Measurements from ENCODE around the gene ARHGDIB. TPM values are rescaled to one million over a fixed set of nuclear protein-coding genes. Genes with fewer than 3 reads are reported as not detected.

Gene ARHGDIB
- total RNA-seq, 1 experiment from 2014 or later = 1.6 TPM

DNA sequence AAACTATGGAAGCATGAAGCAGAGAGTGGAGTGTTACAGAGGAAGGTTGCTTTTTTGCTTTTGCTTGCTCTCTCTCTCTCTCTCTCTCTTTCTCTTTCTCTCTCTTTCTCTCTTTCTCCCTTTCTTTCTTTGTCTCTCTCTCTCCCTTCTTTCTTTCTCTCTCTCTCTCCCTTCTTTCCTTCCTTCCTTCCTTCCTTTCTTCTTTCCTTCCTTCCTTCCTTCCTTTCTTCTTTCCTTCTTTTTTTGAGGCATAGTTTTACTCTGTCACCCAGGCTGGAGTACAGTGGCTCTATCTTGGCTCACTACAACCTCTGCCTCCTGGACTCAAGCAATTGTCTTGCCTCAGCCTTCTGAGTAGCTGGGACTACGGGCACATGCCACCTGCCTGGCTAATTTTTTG is 7.6 kb downstream of the ARHGDIB start:
- ATAC-seq = no peak
- H3K9me3 Mint-ChIP-seq = no peaks in the 10 kb centered on the region
- POLR2A ChIA-PET = no interaction called here

More for the DNA sequence above, 7.6 kb downstream of the ARHGDIB start:
- TF ChIP-seq, protein P1, sequence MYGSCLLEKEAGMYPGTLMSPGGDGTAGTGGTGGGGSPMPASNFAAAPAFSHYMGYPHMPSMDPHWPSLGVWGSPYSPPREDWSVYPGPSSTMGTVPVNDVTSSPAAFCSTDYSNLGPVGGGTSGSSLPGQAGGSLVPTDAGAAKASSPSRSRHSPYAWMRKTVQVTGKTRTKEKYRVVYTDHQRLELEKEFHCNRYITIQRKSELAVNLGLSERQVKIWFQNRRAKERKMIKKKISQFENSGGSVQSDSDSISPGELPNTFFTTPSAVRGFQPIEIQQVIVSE (CRISPR knock-in tag; IDR thresholded peaks at IDR 0.05; ENCODE audit: borderline replicate concordance) = no peak
- TF ChIP-seq, protein P2, sequence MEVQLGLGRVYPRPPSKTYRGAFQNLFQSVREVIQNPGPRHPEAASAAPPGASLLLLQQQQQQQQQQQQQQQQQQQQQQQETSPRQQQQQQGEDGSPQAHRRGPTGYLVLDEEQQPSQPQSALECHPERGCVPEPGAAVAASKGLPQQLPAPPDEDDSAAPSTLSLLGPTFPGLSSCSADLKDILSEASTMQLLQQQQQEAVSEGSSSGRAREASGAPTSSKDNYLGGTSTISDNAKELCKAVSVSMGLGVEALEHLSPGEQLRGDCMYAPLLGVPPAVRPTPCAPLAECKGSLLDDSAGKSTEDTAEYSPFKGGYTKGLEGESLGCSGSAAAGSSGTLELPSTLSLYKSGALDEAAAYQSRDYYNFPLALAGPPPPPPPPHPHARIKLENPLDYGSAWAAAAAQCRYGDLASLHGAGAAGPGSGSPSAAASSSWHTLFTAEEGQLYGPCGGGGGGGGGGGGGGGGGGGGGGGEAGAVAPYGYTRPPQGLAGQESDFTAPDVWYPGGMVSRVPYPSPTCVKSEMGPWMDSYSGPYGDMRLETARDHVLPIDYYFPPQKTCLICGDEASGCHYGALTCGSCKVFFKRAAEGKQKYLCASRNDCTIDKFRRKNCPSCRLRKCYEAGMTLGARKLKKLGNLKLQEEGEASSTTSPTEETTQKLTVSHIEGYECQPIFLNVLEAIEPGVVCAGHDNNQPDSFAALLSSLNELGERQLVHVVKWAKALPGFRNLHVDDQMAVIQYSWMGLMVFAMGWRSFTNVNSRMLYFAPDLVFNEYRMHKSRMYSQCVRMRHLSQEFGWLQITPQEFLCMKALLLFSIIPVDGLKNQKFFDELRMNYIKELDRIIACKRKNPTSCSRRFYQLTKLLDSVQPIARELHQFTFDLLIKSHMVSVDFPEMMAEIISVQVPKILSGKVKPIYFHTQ (CRISPR knock-in tag; IDR thresholded peaks at IDR 0.05) = no peak
- TF ChIP-seq FOXP1 (CRISPR knock-in tag; IDR thresholded peaks at IDR 0.05; ENCODE audit: borderline replicate concordance) (no peak), SMAD4 (CRISPR knock-in tag; IDR thresholded peaks at IDR 0.05) (no peak), ELF4 (CRISPR knock-in tag; IDR thresholded peaks at IDR 0.05; ENCODE audit: low read depth) (no peak), SOX15 (CRISPR knock-in tag; IDR thresholded peaks at IDR 0.05) (no peak), ZNF121 (CRISPR knock-in tag; IDR thresholded peaks at IDR 0.05) (no peak), TEAD1 (CRISPR knock-in tag; IDR thresholded peaks at IDR 0.05) (no peak), NR3C1 (CRISPR knock-in tag; conservative IDR thresholded peaks at IDR 0.05; ENCODE audit: low read depth) (no peak)
- TF ChIP-seq, protein P3, sequence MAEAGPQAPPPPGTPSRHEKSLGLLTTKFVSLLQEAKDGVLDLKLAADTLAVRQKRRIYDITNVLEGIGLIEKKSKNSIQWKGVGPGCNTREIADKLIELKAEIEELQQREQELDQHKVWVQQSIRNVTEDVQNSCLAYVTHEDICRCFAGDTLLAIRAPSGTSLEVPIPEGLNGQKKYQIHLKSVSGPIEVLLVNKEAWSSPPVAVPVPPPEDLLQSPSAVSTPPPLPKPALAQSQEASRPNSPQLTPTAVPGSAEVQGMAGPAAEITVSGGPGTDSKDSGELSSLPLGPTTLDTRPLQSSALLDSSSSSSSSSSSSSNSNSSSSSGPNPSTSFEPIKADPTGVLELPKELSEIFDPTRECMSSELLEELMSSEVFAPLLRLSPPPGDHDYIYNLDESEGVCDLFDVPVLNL (CRISPR knock-in tag; IDR thresholded peaks at IDR 0.05; ENCODE audit: borderline replicate concordance, low read depth) = no peak
- TF ChIP-seq, protein P4, sequence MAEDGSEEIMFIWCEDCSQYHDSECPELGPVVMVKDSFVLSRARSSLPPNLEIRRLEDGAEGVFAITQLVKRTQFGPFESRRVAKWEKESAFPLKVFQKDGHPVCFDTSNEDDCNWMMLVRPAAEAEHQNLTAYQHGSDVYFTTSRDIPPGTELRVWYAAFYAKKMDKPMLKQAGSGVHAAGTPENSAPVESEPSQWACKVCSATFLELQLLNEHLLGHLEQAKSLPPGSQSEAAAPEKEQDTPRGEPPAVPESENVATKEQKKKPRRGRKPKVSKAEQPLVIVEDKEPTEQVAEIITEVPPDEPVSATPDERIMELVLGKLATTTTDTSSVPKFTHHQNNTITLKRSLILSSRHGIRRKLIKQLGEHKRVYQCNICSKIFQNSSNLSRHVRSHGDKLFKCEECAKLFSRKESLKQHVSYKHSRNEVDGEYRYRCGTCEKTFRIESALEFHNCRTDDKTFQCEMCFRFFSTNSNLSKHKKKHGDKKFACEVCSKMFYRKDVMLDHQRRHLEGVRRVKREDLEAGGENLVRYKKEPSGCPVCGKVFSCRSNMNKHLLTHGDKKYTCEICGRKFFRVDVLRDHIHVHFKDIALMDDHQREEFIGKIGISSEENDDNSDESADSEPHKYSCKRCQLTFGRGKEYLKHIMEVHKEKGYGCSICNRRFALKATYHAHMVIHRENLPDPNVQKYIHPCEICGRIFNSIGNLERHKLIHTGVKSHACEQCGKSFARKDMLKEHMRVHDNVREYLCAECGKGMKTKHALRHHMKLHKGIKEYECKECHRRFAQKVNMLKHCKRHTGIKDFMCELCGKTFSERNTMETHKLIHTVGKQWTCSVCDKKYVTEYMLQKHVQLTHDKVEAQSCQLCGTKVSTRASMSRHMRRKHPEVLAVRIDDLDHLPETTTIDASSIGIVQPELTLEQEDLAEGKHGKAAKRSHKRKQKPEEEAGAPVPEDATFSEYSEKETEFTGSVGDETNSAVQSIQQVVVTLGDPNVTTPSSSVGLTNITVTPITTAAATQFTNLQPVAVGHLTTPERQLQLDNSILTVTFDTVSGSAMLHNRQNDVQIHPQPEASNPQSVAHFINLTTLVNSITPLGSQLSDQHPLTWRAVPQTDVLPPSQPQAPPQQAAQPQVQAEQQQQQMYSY (CRISPR knock-in tag; IDR thresholded peaks at IDR 0.05) = no peak
- TF ChIP-seq, protein P5, sequence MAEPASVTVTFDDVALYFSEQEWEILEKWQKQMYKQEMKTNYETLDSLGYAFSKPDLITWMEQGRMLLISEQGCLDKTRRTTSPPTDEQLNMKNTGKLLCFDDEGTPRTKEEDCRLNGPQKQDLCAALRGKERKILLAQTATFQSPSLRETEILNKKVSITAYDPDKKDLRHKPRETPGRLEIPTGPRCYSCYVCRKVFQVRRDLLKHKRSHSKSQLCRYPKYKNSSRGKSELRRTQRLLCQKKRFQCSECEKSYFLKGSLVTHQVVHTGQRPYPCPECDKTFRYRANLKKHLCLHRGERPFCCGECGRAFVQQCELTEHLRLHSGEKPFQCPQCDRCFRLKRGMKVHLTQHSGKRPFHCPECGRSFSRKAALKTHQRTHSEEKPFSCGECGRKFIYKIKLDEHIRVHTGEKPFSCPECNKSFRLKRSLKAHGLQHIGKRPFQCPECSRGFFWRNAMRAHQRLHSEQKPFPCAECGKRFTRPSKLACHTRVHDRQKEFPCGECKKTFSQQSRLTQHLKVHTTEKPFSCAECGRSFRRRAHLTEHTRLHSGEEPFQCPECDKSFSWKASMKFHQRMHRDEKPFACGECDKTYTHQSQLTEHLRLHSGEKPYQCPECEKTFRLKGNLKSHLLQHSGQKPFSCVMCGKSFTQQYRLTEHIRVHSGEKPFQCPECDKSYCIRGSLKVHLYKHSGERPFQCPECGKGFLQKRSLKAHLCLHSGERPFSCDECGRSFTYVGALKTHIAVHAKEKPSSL (CRISPR knock-in tag; conservative IDR thresholded peaks at IDR 0.05) = no peak
- TF ChIP-seq, protein P6, sequence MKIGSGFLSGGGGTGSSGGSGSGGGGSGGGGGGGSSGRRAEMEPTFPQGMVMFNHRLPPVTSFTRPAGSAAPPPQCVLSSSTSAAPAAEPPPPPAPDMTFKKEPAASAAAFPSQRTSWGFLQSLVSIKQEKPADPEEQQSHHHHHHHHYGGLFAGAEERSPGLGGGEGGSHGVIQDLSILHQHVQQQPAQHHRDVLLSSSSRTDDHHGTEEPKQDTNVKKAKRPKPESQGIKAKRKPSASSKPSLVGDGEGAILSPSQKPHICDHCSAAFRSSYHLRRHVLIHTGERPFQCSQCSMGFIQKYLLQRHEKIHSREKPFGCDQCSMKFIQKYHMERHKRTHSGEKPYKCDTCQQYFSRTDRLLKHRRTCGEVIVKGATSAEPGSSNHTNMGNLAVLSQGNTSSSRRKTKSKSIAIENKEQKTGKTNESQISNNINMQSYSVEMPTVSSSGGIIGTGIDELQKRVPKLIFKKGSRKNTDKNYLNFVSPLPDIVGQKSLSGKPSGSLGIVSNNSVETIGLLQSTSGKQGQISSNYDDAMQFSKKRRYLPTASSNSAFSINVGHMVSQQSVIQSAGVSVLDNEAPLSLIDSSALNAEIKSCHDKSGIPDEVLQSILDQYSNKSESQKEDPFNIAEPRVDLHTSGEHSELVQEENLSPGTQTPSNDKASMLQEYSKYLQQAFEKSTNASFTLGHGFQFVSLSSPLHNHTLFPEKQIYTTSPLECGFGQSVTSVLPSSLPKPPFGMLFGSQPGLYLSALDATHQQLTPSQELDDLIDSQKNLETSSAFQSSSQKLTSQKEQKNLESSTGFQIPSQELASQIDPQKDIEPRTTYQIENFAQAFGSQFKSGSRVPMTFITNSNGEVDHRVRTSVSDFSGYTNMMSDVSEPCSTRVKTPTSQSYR (CRISPR knock-in tag; IDR thresholded peaks at IDR 0.05) = no peak
- TF ChIP-seq, protein P7, sequence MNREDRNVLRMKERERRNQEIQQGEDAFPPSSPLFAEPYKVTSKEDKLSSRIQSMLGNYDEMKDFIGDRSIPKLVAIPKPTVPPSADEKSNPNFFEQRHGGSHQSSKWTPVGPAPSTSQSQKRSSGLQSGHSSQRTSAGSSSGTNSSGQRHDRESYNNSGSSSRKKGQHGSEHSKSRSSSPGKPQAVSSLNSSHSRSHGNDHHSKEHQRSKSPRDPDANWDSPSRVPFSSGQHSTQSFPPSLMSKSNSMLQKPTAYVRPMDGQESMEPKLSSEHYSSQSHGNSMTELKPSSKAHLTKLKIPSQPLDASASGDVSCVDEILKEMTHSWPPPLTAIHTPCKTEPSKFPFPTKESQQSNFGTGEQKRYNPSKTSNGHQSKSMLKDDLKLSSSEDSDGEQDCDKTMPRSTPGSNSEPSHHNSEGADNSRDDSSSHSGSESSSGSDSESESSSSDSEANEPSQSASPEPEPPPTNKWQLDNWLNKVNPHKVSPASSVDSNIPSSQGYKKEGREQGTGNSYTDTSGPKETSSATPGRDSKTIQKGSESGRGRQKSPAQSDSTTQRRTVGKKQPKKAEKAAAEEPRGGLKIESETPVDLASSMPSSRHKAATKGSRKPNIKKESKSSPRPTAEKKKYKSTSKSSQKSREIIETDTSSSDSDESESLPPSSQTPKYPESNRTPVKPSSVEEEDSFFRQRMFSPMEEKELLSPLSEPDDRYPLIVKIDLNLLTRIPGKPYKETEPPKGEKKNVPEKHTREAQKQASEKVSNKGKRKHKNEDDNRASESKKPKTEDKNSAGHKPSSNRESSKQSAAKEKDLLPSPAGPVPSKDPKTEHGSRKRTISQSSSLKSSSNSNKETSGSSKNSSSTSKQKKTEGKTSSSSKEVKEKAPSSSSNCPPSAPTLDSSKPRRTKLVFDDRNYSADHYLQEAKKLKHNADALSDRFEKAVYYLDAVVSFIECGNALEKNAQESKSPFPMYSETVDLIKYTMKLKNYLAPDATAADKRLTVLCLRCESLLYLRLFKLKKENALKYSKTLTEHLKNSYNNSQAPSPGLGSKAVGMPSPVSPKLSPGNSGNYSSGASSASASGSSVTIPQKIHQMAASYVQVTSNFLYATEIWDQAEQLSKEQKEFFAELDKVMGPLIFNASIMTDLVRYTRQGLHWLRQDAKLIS (CRISPR knock-in tag; IDR thresholded peaks at IDR 0.05; ENCODE audit: borderline replicate concordance) = no peak
- no peak for DNase-seq (ENCODE audit: low spot score)
- Mint-ChIP-seq H3K27ac (no peak overlapping the region; the same call in 1 of the 2 replicates), H3K4me3 (no peak overlapping the region), H3K4me1 (peaks cover 29% of the 10 kb centered on the region), H3K27me3 (ENCODE audit: low read depth) (no peaks in the 10 kb centered on the region; the same call in 1 of the 2 replicates), H3K36me3 (no peaks in the 10 kb centered on the region)
- CTCF ChIA-PET = interaction anchor here (1.2 kb wide), 1 partner anchor 18 kb away, joined by 3 read pairs; no protein-coding TSS in a partner anchor

Measured in WTC11 (cell line).